Measurements from ENCODE around the gene TRAPPC10. TPM values are rescaled to one million over a fixed set of nuclear protein-coding genes. Genes with fewer than 3 reads are reported as not detected.

TRAPPC10 gene, protein sequence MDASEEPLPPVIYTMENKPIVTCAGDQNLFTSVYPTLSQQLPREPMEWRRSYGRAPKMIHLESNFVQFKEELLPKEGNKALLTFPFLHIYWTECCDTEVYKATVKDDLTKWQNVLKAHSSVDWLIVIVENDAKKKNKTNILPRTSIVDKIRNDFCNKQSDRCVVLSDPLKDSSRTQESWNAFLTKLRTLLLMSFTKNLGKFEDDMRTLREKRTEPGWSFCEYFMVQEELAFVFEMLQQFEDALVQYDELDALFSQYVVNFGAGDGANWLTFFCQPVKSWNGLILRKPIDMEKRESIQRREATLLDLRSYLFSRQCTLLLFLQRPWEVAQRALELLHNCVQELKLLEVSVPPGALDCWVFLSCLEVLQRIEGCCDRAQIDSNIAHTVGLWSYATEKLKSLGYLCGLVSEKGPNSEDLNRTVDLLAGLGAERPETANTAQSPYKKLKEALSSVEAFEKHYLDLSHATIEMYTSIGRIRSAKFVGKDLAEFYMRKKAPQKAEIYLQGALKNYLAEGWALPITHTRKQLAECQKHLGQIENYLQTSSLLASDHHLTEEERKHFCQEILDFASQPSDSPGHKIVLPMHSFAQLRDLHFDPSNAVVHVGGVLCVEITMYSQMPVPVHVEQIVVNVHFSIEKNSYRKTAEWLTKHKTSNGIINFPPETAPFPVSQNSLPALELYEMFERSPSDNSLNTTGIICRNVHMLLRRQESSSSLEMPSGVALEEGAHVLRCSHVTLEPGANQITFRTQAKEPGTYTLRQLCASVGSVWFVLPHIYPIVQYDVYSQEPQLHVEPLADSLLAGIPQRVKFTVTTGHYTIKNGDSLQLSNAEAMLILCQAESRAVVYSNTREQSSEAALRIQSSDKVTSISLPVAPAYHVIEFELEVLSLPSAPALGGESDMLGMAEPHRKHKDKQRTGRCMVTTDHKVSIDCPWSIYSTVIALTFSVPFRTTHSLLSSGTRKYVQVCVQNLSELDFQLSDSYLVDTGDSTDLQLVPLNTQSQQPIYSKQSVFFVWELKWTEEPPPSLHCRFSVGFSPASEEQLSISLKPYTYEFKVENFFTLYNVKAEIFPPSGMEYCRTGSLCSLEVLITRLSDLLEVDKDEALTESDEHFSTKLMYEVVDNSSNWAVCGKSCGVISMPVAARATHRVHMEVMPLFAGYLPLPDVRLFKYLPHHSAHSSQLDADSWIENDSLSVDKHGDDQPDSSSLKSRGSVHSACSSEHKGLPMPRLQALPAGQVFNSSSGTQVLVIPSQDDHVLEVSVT
- 27.9 and 32.9 TPM in 2 replicates for total RNA-seq (2021)
- long read RNA-seq, full-length matches to known transcripts = 2 of 8 reads
- long read RNA-seq, partial matches to known transcripts = 4 of 8 reads
- long read RNA-seq, other reads (novel, unspliced or antisense) = 2 of 8 reads

DNA sequence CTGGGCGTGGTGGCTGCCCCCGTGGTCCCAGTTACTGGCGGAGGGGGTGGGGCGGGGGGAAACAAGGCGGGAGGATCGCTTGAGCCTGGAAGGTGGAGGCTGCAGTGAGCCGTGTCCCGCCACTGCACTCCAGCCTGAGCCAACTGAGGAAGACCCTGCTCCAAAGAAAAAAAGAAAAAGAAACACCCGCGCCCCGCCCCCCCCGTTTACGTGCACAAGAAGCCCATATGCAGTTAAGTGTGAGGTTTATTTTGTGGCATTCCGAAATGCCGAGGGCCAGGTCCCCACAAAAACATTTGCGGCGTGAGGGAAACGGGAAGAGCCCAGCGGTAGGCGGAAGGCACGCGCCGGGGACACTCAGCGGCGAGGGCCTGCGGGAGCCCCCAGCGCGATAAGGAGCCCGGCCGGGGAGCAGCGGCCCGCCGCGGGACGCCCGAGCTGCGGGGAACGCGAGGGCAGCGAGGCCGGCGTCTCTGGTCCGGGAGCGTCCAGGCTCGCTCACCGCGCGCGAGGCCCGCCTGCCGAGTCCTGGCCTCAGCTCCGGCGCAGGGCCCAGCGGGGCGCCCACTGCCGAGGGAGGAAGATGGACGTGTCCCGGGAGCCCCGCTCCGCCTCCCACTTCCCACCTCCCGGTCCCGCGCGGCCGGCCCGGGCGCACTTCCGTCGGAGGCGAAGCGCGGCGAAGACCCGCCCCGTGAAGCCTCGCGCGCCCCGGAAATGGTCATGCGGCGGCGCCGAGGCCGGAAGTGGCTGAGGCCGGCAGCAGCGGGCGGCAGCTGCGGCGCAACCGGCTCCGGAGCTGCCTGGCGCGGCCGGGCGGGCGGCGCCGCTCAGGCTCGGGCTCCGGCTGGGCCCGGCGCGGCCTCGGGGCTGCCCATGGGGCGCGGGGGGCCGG is at the start of gene TRAPPC10:
Gene TRAPPC10 (plus strand): TSS at position 731 of the 895 bp plus-strand sequence. CDS start 185 bp downstream, outside the sequence.
- no peak within 1 kb of the TSS for H2BK20ac ChIP-seq (ENCODE audit: low read depth, low read length, poor library complexity, severe bottlenecking)
- H2BK5ac ChIP-seq (ENCODE audit: insufficient read length, low read length) = no peak within 1 kb of the TSS
- peaks cover 2% of the 10 kb centered on the region for H3K79me1 ChIP-seq (ENCODE audit: insufficient read depth, low read depth, low read length, poor library complexity, severe bottlenecking)
- Mint-ChIP-seq H3K27me3 (ENCODE audit: low read depth) (no peaks in the 10 kb centered on the region), H3K9me3 (no peaks in the 10 kb centered on the region; a peak in 2 of 5 replicates), H3K27ac (peak within 1 kb of the TSS; percentile 92 to 94 (median 93)), H3K4me3 (peak within 1 kb of the TSS; percentile 87 to 88), H3K36me3 (ENCODE audit: insufficient read depth in 1 of 3, low read depth in 3 of 3) (no peaks in the 10 kb centered on the region; a peak in 1 of 7 replicates), H3K4me1 (peaks cover 27 to 28% of the 10 kb centered on the region in 2 experiments)
- WGBS (ENCODE audit: extremely low coverage, insufficient read length, low lambda C conversion rate) = no CpG with 5 or more reads among the region's 107 CpGs
- TF ChIP-seq, protein P1, sequence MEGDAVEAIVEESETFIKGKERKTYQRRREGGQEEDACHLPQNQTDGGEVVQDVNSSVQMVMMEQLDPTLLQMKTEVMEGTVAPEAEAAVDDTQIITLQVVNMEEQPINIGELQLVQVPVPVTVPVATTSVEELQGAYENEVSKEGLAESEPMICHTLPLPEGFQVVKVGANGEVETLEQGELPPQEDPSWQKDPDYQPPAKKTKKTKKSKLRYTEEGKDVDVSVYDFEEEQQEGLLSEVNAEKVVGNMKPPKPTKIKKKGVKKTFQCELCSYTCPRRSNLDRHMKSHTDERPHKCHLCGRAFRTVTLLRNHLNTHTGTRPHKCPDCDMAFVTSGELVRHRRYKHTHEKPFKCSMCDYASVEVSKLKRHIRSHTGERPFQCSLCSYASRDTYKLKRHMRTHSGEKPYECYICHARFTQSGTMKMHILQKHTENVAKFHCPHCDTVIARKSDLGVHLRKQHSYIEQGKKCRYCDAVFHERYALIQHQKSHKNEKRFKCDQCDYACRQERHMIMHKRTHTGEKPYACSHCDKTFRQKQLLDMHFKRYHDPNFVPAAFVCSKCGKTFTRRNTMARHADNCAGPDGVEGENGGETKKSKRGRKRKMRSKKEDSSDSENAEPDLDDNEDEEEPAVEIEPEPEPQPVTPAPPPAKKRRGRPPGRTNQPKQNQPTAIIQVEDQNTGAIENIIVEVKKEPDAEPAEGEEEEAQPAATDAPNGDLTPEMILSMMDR (conservative IDR thresholded peaks at IDR 0.05) = no peak
- no peak within 1 kb of the TSS for H3K23ac ChIP-seq (ENCODE audit: insufficient read length, low read depth, low read length)
- no peak within 1 kb of the TSS for H2BK120ac ChIP-seq (ENCODE audit: low read depth, low read length, poor library complexity, severe bottlenecking)
- no peak within 1 kb of the TSS for H3K4ac ChIP-seq (ENCODE audit: low read depth, low read length)
- peaks cover 23% of the 10 kb centered on the region; the same call in 1 of the 2 replicates for H3K79me2 ChIP-seq (ENCODE audit: insufficient read depth, low read length)
- H3K9ac ChIP-seq (ENCODE audit: extremely low read depth, insufficient read length, low read length) = peak within 1 kb of the TSS; percentile 84
- no peak within 1 kb of the TSS for H3K56ac ChIP-seq (ENCODE audit: insufficient read length, low read depth, low read length)
- H3K4me2 ChIP-seq (ENCODE audit: insufficient read depth, insufficient read length, low read length) = peak within 1 kb of the TSS; percentile 83
- no peaks in the 10 kb centered on the region for H3K27me3 ChIP-seq (ENCODE audit: insufficient read depth, low read length)
- H3K23me2 ChIP-seq (ENCODE audit: insufficient read length, low read depth, low read length, poor library complexity, severe bottlenecking) = peaks cover 6% of the 10 kb centered on the region
- H2BK15ac ChIP-seq (ENCODE audit: low read depth, low read length) = no peak within 1 kb of the TSS; the same call in 1 of the 2 replicates
- H4K5ac ChIP-seq (ENCODE audit: insufficient read length, low read depth, low read length) = no peak within 1 kb of the TSS
- H3T11ph ChIP-seq (ENCODE audit: low read length) = no peak within 1 kb of the TSS
- no peak within 1 kb of the TSS for H4K91ac ChIP-seq (ENCODE audit: insufficient read length, low read depth, low read length)
- DNase-seq = peak; percentile 79
- no peaks in the 10 kb centered on the region for H3K4me1 ChIP-seq (ENCODE audit: insufficient read depth, low read length)
- peak within 1 kb of the TSS; percentile 90 for H3K18ac ChIP-seq (ENCODE audit: insufficient read length, low read depth, low read length)
- no peak within 1 kb of the TSS for H4K8ac ChIP-seq (replicated peaks; ENCODE audit: insufficient read length, low read depth, low read length)
- no peak within 1 kb of the TSS for H2BK12ac ChIP-seq (ENCODE audit: insufficient read length, low read depth, low read length)
- no peaks in the 10 kb centered on the region for H4K20me1 ChIP-seq (ENCODE audit: control insufficient read depth, insufficient read depth, insufficient read length)
- H2AFZ ChIP-seq (ENCODE audit: low read length) = no peak within 1 kb of the TSS
- no peak within 1 kb of the TSS for H2AK5ac ChIP-seq (ENCODE audit: insufficient read length, low read length)
- no peaks in the 10 kb centered on the region for H3K9me3 ChIP-seq (ENCODE audit: control insufficient read depth, low read depth, low read length)
- H3K14ac ChIP-seq (ENCODE audit: insufficient read depth, low read length) = peak within 1 kb of the TSS; percentile 91
- H3K27ac ChIP-seq (ENCODE audit: insufficient read length, low read depth, low read length) = no peak within 1 kb of the TSS

All from H9 (cell line).